ENCODE results near the gene ITPRIPL2. TPM values are rescaled to one million over a fixed set of nuclear protein-coding genes. Genes with fewer than 3 reads are reported as not detected.

The ITPRIPL2 gene
- total RNA-seq, 1 donor from 2014 or later = 29.5 TPM

GRCh38 chr16:19110537-19111360, 3.0 kb upstream of the ITPRIPL2 start:
- Mint-ChIP-seq H3K36me3 (no peaks in the 10 kb centered on the region), H3K27me3 (peaks cover 3% of the 10 kb centered on the region), H3K4me3 (peak overlapping the region; percentile 36), H3K4me1 (ENCODE audit: unreplicated experiment) (peaks cover 14% of the 10 kb centered on the region), H3K9me3 (no peaks in the 10 kb centered on the region), H3K27ac (no peak overlapping the region)
- TF ChIP-seq CTCF (conservative IDR thresholded peaks at IDR 0.05) = no peak
- DNase-seq (ENCODE audit: extremely low spot score, unreplicated experiment) = no peak

DNA sequence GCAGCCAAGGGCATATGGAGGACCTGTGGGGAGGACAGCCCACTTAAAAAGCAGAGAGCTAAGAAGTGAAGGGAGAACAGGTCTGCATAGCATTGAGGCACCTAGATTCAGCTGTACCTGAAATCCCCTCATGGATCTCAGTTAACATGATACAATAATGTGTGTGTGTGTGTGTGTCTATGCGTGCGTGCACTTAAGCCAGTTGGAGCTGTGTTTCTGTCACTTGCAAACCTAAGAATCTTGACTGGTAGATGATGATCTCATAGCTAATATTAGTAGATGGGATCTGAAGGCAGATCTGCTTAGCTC, 1.7 kb upstream of the ITPRIPL2 start:
- H3K4me3 Mint-ChIP-seq = peak overlapping the region; percentile 49
- H3K36me3 Mint-ChIP-seq = peaks cover 5% of the 10 kb centered on the region
- no peak for TF ChIP-seq CTCF (conservative IDR thresholded peaks at IDR 0.05)
- no peak for DNase-seq (ENCODE audit: extremely low spot score, unreplicated experiment)
- peaks cover 3% of the 10 kb centered on the region for H3K27me3 Mint-ChIP-seq
- H3K27ac Mint-ChIP-seq = peak overlapping the region; percentile 73
- no peaks in the 10 kb centered on the region for H3K9me3 Mint-ChIP-seq
- H3K4me1 Mint-ChIP-seq (ENCODE audit: unreplicated experiment) = peaks cover 12% of the 10 kb centered on the region

- H3K27me3 Mint-ChIP-seq = peaks cover 3% of the 10 kb centered on the region
- no peak for DNase-seq (ENCODE audit: extremely low spot score, unreplicated experiment)
- H3K4me3 Mint-ChIP-seq = peak overlapping the region; percentile 89
- no peak for TF ChIP-seq CTCF (conservative IDR thresholded peaks at IDR 0.05)
- peaks cover 26% of the 10 kb centered on the region for H3K4me1 Mint-ChIP-seq (ENCODE audit: unreplicated experiment)
- no peaks in the 10 kb centered on the region for H3K9me3 Mint-ChIP-seq
- peak overlapping the region; percentile 31 for H3K27ac Mint-ChIP-seq
- H3K36me3 Mint-ChIP-seq = peaks cover 9% of the 10 kb centered on the region
Observed at GRCh38 chr16:19114359-19115147, 789 bp downstream of the ITPRIPL2 start.

DNA sequence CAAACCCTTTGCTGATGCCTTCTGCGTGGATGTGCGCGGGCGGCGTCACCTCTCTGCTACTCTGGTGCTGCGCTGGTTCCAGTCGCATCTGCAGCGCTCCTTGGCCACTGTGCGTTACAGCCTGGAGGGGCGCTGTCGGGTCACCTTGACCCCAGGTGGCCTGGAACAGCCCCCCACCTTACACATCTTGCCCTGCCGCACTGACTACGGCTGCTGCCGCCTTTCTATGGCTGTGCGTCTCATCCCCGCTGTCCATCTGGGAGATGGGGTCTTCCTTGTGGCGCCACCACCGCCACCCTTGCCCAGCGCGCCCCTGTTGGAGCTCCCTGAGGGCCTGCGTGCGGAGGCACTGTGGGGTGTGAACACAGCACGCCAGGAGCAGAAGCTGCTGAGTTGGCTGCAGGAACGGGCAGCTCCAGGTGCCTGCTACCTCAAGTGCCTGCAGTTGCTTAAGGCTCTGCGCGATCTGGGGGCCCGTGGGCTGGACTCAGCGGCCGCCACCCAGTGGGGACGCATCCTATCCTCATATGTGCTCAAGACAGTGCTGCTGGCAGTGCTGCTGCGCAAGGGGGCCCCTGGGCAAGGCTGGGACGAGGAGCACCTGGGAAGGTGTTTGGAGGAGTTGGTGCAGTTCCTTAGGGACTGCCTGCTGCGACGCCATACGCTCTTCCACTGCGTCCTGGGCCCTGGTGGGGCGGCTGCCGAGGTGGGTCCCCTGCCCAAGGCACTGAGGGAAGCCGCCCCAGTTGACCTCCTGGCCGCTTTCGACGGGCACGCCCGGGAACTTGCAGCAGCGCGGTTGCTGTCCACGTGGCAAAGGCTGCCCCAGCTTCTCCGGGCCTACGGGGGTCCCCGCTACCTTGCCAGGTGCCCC, 1.6 kb downstream of the ITPRIPL2 start:
- Mint-ChIP-seq H3K27me3 (peaks cover 3% of the 10 kb centered on the region), H3K4me3 (peak overlapping the region; percentile 73), H3K27ac (no peak overlapping the region), H3K9me3 (no peaks in the 10 kb centered on the region), H3K4me1 (ENCODE audit: unreplicated experiment) (peaks cover 26% of the 10 kb centered on the region), H3K36me3 (peaks cover 9% of the 10 kb centered on the region)
- no peak for TF ChIP-seq CTCF (conservative IDR thresholded peaks at IDR 0.05)
- DNase-seq (ENCODE audit: extremely low spot score, unreplicated experiment) = no peak

DNA sequence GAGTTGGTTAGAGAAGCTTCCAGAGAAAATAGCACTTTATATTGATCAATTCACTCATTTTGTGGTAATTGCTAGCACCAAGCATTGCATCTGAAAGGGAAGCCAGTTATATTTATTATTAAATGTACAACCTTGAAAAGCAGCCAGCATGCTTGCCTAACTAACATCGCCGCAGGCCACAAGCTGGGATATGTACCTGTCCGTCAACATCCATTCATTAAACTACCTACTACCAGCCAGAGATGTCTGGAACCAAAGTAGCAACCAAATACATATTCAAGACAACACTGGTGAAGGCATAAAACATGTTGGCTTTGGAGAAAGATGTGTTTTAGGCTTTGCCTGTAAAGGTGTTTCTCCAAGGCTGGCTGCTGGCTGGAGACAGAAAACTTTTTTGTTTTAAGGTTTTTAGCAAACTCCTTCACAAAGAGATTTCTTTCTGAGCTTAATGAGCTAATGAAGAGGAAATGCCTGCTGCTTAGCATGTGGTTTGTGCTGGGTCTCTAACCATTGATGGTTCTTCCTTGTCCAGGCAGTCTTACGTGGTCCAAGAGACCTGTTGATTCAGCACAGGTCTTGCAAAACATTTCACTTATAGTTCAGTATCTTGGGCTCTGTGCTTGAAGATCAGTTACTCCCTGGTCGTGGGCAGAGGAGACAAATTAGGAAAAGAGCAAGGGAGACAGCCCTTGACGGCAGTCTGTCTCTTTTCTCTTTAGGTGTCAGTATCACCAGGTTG, 3.1 kb downstream of the ITPRIPL2 start:
- DNase-seq (ENCODE audit: extremely low spot score, unreplicated experiment) = no peak
- H3K27me3 Mint-ChIP-seq = peaks cover 3% of the 10 kb centered on the region
- H3K4me1 Mint-ChIP-seq (ENCODE audit: unreplicated experiment) = peaks cover 31% of the 10 kb centered on the region
- no peaks in the 10 kb centered on the region for H3K9me3 Mint-ChIP-seq
- H3K36me3 Mint-ChIP-seq = peaks cover 9% of the 10 kb centered on the region
- no peak for TF ChIP-seq CTCF (conservative IDR thresholded peaks at IDR 0.05)
- peak overlapping the region; percentile 57 for H3K4me3 Mint-ChIP-seq
- peak overlapping the region; percentile 52 for H3K27ac Mint-ChIP-seq
